ENCODE data around the gene IGLL1.
"Not testable (repeated sequence)": the region's sequence is repeated elsewhere in the genome, so short reads cannot be mapped to it uniquely, and the experiment has no call there.

IGLL1 gene

DNA sequence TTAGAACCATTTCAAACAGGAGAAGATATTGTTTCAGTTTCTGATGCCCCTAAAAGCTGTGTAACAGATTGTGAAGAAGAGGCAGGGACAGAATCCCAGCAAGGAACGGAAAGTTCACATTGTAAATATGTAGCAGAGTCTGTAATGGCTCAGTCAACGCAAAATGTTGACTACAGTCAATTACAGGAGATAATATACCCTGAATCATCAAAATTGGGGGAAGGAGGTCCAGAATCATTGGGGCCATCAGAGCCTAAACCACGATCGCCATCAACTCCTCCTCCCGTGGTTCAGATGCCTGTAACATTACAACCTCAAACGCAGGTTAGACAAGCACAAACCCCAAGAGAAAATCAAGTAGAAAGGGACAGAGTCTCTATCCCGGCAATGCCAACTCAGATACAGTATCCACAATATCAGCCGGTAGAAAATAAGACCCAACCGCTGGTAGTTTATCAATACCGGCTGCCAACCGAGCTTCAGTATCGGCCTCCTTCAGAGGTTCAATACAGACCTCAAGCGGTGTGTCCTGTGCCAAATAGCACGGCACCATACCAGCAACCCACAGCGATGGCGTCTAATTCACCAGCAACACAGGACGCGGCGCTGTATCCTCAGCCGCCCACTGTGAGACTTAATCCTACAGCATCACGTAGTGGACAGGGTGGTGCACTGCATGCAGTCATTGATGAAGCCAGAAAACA, 40.8 kb downstream of the IGLL1 start:
- Histone ChIP-seq H3K4me1 (ENCODE audit: low read length) (no peaks in the 10 kb centered on the region), H3K4me2 (ENCODE audit: low read depth, low read length) (peak overlapping the region; percentile 62), H3K9ac (ENCODE audit: low read length) (no peak overlapping the region), H4K20me1 (ENCODE audit: insufficient read depth, low read length) (no peaks in the 10 kb centered on the region), H3K27me3 (replicated peaks; ENCODE audit: insufficient read depth, low read length) (peaks cover 8% of the 10 kb centered on the region), H3K36me3 (replicated peaks; ENCODE audit: insufficient read depth, low read length) (no peaks in the 10 kb centered on the region), H2AFZ (ENCODE audit: low read length) (peak overlapping the region; percentile 71), H3K4me3 (ENCODE audit: low read length) (0 out of 2 replicates have a peak overlapping the region, but pooled peaks have one; percentile 10), H3F3A (ENCODE audit: insufficient read depth, low read length) (no peaks in the 10 kb centered on the region), H3K9me2 (replicated peaks; ENCODE audit: insufficient read depth, low read length) (no peaks in the 10 kb centered on the region), H3K79me2 (ENCODE audit: low read length) (no peaks in the 10 kb centered on the region), H3K27ac (ENCODE audit: low read length) (no peak overlapping the region), H3K9me3 (replicated peaks; ENCODE audit: insufficient read depth, low read length) (no peaks in the 10 kb centered on the region)
- DNase-seq: peak; percentile 84
- TF ChIP-seq EZH2phosphoT487 (IDR thresholded peaks at IDR 0.05; ENCODE audit: low read length): no peak
- no peak for TF ChIP-seq EZH2 (optimal IDR thresholded peaks at IDR 0.05; ENCODE audit: low read depth, low read length)
- TF ChIP-seq, protein P1, sequence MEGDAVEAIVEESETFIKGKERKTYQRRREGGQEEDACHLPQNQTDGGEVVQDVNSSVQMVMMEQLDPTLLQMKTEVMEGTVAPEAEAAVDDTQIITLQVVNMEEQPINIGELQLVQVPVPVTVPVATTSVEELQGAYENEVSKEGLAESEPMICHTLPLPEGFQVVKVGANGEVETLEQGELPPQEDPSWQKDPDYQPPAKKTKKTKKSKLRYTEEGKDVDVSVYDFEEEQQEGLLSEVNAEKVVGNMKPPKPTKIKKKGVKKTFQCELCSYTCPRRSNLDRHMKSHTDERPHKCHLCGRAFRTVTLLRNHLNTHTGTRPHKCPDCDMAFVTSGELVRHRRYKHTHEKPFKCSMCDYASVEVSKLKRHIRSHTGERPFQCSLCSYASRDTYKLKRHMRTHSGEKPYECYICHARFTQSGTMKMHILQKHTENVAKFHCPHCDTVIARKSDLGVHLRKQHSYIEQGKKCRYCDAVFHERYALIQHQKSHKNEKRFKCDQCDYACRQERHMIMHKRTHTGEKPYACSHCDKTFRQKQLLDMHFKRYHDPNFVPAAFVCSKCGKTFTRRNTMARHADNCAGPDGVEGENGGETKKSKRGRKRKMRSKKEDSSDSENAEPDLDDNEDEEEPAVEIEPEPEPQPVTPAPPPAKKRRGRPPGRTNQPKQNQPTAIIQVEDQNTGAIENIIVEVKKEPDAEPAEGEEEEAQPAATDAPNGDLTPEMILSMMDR (IDR thresholded peaks at IDR 0.05; ENCODE audit: low read length): peak; percentile 79

DNA sequence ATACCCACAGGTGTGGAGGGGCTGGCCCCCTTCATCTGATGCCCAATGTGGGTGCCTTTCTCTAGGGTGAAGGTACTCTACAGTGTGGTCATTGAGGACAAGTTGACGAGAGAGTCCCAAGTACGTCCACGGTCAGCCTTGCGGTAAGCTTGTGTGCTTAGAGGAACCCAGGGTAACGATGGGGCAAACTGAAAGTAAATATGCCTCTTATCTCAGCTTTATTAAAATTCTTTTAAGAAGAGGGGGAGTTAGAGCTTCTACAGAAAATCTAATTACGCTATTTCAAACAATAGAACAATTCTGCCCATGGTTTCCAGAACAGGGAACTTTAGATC, 41.4 kb downstream of the IGLL1 start:
- H3K4me2 ChIP-seq (ENCODE audit: low read depth, low read length); H3K9ac ChIP-seq (ENCODE audit: low read length); H3K36me3 ChIP-seq (replicated peaks; ENCODE audit: insufficient read depth, low read length); H4K20me1 ChIP-seq (ENCODE audit: insufficient read depth, low read length); H3K9me3 ChIP-seq (replicated peaks; ENCODE audit: insufficient read depth, low read length); H3K9me2 ChIP-seq (replicated peaks; ENCODE audit: insufficient read depth, low read length); H2AFZ ChIP-seq (ENCODE audit: low read length); H3F3A ChIP-seq (ENCODE audit: insufficient read depth, low read length); H3K27me3 ChIP-seq (replicated peaks; ENCODE audit: insufficient read depth, low read length); H3K4me3 ChIP-seq (ENCODE audit: low read length); H3K79me2 ChIP-seq (ENCODE audit: low read length); H3K27ac ChIP-seq (ENCODE audit: low read length); DNase-seq; H3K4me1 ChIP-seq (ENCODE audit: low read length): not testable (repeated sequence)

- H3K79me2 ChIP-seq (ENCODE audit: low read length); H4K20me1 ChIP-seq (ENCODE audit: insufficient read depth, low read length); DNase-seq; H3K4me2 ChIP-seq (ENCODE audit: low read depth, low read length); H3F3A ChIP-seq (ENCODE audit: insufficient read depth, low read length); H3K27ac ChIP-seq (ENCODE audit: low read length); H3K4me1 ChIP-seq (ENCODE audit: low read length); H2AFZ ChIP-seq (ENCODE audit: low read length); H3K4me3 ChIP-seq (ENCODE audit: low read length); H3K36me3 ChIP-seq (replicated peaks; ENCODE audit: insufficient read depth, low read length); H3K9me3 ChIP-seq (replicated peaks; ENCODE audit: insufficient read depth, low read length); H3K9me2 ChIP-seq (replicated peaks; ENCODE audit: insufficient read depth, low read length); H3K9ac ChIP-seq (ENCODE audit: low read length): not testable (repeated sequence)
- peaks cover 16% of the 10 kb centered on the region for H3K27me3 ChIP-seq (replicated peaks; ENCODE audit: insufficient read depth, low read length)
These were observed 42.0 kb downstream of the IGLL1 start for GRCh38 chr22:23537830-23538695.

- no peaks in the 10 kb centered on the region for H4K20me1 ChIP-seq (ENCODE audit: insufficient read depth, low read length)
- TF ChIP-seq, protein P1 (IDR thresholded peaks at IDR 0.05; ENCODE audit: low read length): no peak
- no peak for TF ChIP-seq EZH2 (optimal IDR thresholded peaks at IDR 0.05; ENCODE audit: low read depth, low read length)
- TF ChIP-seq EZH2phosphoT487 (IDR thresholded peaks at IDR 0.05; ENCODE audit: low read length): no peak
- H3K9ac ChIP-seq (ENCODE audit: low read length): no peak overlapping the region
- no peak for DNase-seq
- H3K4me3 ChIP-seq (ENCODE audit: low read length): no peak overlapping the region
- peaks cover 22% of the 10 kb centered on the region for H3K27me3 ChIP-seq (replicated peaks; ENCODE audit: insufficient read depth, low read length)
- no peaks in the 10 kb centered on the region for H3K36me3 ChIP-seq (replicated peaks; ENCODE audit: insufficient read depth, low read length)
- no peaks in the 10 kb centered on the region for H3K79me2 ChIP-seq (ENCODE audit: low read length)
- H3K9me2 ChIP-seq (replicated peaks; ENCODE audit: insufficient read depth, low read length): no peaks in the 10 kb centered on the region
- H3K9me3 ChIP-seq (replicated peaks; ENCODE audit: insufficient read depth, low read length): no peaks in the 10 kb centered on the region
- no peak overlapping the region for H3K27ac ChIP-seq (ENCODE audit: low read length)
- no peaks in the 10 kb centered on the region for H3K4me1 ChIP-seq (ENCODE audit: low read length)
- no peak overlapping the region for H3K4me2 ChIP-seq (ENCODE audit: low read depth, low read length)
- no peaks in the 10 kb centered on the region for H3F3A ChIP-seq (ENCODE audit: insufficient read depth, low read length)
- H2AFZ ChIP-seq (ENCODE audit: low read length): no peak overlapping the region
These were observed 42.7 kb downstream of the IGLL1 start for GRCh38 chr22:23537416-23537815.
